Measurements from ENCODE around the gene SLC7A6.

- TF ChIP-seq POLR2A (IDR thresholded peaks at IDR 0.05; ENCODE audit: low read length), result peak; percentile 88
- peak; percentile 39 for TF ChIP-seq GATA1 (IDR thresholded peaks at IDR 0.05; ENCODE audit: low read depth, low read length)
Measured at GRCh38 chr16:68237243-68238028, 26.9 kb upstream of the SLC7A6 start.

All from erythroblast (primary cell).